Measurements from ENCODE around the gene NWD2. TPM values are rescaled to one million over a fixed set of nuclear protein-coding genes. Genes with fewer than 3 reads are reported as not detected.
A peak's percentile ranks its signal among the peaks of the same experiment; 100 is the strongest.

The NWD2 gene
- polyA plus RNA-seq, 3 donors, result not detected

DNA sequence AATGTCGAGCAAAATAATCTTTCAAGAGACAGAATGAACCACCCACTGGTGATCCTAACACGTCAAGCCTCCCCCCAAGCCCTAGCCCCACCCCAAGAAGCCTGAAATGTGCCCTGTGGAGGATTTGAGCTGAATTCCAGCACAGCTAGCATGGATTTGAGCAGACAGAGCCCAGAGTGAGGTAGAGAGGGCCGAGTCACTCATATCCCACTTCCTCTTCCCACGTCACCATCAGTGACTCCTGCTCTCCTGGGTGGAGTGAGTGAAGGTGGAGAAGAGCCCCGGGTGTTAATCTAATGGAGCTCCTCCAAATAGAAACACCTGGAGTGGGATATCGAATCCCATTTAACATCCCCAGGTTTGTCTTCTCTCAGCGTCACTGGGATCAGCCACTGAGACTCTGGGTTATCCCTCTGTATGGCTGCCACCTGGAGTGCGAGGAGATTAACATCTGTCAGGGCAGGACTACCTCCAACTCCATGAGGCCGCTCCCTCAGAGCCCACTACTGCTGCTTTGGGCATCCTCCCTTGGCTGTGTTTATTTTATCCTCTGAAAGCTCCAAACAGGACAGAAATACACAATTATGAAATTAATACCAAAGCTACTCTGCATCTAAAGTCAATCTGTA, 136.6 kb downstream of the NWD2 start:
- Histone ChIP-seq H3K36me3 (replicated peaks in 1 of 2; ENCODE audit: control insufficient read depth in 1 of 2, insufficient read depth in 2 of 2, low read length in 2 of 2) (no peaks in the 10 kb centered on the region), H3K9ac (ENCODE audit: insufficient read depth, low read length, poor library complexity, severe bottlenecking) (no peak overlapping the region), H3K79me2 (ENCODE audit: insufficient read depth, low read length) (no peaks in the 10 kb centered on the region), H3K4me2 (replicated peaks; ENCODE audit: extremely low read depth, low read length, poor library complexity, severe bottlenecking) (no peak overlapping the region), H3K4me1 (ENCODE audit: control insufficient read depth in 1 of 2, insufficient read depth in 2 of 2, low read length in 2 of 2) (no peaks in the 10 kb centered on the region), H3K4me3 (replicated peaks in 1 of 3; ENCODE audit: low read depth in 2 of 3, low read length in 3 of 3) (no peak overlapping the region), H2AFZ (ENCODE audit: insufficient read depth, low read depth, low read length, poor library complexity, severe bottlenecking) (peak overlapping the region; percentile 15), H4K20me1 (ENCODE audit: insufficient read depth, low read length) (no peaks in the 10 kb centered on the region), H3K27me3 (ENCODE audit: control insufficient read depth in 2 of 2, insufficient read depth in 2 of 2, low read length in 2 of 2) (no peaks in the 10 kb centered on the region), H3K27ac (ENCODE audit: low read depth in 1 of 2, low read length in 2 of 2) (no peak overlapping the region), H3K9me3 (replicated peaks in 1 of 2; ENCODE audit: control insufficient read depth in 1 of 2, insufficient read depth in 1 of 2, low read length in 2 of 2) (no peaks in the 10 kb centered on the region)
- DNase-seq, result no peak
- no peaks in the 10 kb centered on the region for H3K36me3 Mint-ChIP-seq
- H3K4me1 Mint-ChIP-seq, result no peaks in the 10 kb centered on the region
- TF ChIP-seq, protein P1, sequence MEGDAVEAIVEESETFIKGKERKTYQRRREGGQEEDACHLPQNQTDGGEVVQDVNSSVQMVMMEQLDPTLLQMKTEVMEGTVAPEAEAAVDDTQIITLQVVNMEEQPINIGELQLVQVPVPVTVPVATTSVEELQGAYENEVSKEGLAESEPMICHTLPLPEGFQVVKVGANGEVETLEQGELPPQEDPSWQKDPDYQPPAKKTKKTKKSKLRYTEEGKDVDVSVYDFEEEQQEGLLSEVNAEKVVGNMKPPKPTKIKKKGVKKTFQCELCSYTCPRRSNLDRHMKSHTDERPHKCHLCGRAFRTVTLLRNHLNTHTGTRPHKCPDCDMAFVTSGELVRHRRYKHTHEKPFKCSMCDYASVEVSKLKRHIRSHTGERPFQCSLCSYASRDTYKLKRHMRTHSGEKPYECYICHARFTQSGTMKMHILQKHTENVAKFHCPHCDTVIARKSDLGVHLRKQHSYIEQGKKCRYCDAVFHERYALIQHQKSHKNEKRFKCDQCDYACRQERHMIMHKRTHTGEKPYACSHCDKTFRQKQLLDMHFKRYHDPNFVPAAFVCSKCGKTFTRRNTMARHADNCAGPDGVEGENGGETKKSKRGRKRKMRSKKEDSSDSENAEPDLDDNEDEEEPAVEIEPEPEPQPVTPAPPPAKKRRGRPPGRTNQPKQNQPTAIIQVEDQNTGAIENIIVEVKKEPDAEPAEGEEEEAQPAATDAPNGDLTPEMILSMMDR (IDR thresholded peaks at IDR 0.05), result no peak
- intact Hi-C loops (cut with micrococcal nuclease), result no loop called here
- H3K9me3 Mint-ChIP-seq, result no peaks in the 10 kb centered on the region
- no peak overlapping the region for H3K27ac Mint-ChIP-seq
- H3K27me3 Mint-ChIP-seq (ENCODE audit: low read depth in 3 of 3), result peaks cover 0 to 2% (median 0%) of the 10 kb centered on the region in 3 donors
- WGBS (ENCODE audit: insufficient coverage), result 91% methylated on average over 3 of the region's 9 CpGs
- H3K4me3 Mint-ChIP-seq, result no peak overlapping the region

DNA sequence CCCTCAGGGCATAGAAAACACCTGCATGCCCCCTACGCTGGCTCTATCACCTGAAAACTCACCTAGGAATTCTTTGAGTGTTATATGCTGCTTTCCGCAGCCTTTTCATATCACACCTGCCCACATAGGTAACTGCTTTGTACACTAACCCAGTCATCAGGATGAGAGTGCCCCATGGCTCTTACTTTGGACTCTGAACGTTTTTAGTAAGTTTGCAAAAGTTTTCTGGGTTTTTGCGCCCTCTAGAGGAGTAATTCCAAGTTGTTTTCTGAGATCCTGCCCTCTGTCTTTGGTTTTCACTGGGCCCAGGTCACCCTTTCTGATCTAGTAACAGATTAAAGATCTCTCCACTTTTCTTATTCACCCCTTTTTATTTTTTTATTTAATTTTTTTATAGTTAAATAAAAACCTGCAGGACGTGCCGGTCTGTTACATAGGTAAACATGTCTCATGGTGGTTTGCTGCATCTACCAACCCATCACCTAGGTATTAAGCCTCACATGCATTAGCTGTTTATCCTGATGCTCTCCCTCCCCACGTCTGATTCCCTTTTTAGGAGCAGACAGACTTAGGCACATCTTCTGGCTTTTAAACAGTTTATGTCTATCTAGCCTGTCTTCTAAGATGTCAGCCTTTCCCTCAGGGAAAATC, 139.2 kb downstream of the NWD2 start:
- Mint-ChIP-seq H3K4me3 (no peak overlapping the region), H3K27ac (no peak overlapping the region), H3K9me3 (peaks cover 0 to 3% (median 0%) of the 10 kb centered on the region in 7 donors), H3K27me3 (ENCODE audit: low read depth in 3 of 3) (peaks cover 0 to 2% (median 0%) of the 10 kb centered on the region in 3 donors), H3K36me3 (no peaks in the 10 kb centered on the region), H3K4me1 (peaks cover 8% of the 10 kb centered on the region)
- Histone ChIP-seq H3K27ac (ENCODE audit: low read depth in 1 of 2, low read length in 2 of 2) (no peak overlapping the region), H3K27me3 (ENCODE audit: control insufficient read depth in 2 of 2, insufficient read depth in 2 of 2, low read length in 2 of 2) (no peaks in the 10 kb centered on the region), H3K4me2 (replicated peaks; ENCODE audit: extremely low read depth, low read length, poor library complexity, severe bottlenecking) (no peak overlapping the region), H3K4me3 (replicated peaks in 1 of 3; ENCODE audit: low read depth in 2 of 3, low read length in 3 of 3) (no peak overlapping the region), H2AFZ (ENCODE audit: insufficient read depth, low read depth, low read length, poor library complexity, severe bottlenecking) (no peak overlapping the region), H3K4me1 (ENCODE audit: control insufficient read depth in 1 of 2, insufficient read depth in 2 of 2, low read length in 2 of 2) (peaks cover 6 to 9% of the 10 kb centered on the region in 2 donors), H3K79me2 (ENCODE audit: insufficient read depth, low read length) (no peaks in the 10 kb centered on the region), H3K36me3 (replicated peaks in 1 of 2; ENCODE audit: control insufficient read depth in 1 of 2, insufficient read depth in 2 of 2, low read length in 2 of 2) (no peaks in the 10 kb centered on the region), H3K9ac (ENCODE audit: insufficient read depth, low read length, poor library complexity, severe bottlenecking) (no peak overlapping the region), H4K20me1 (ENCODE audit: insufficient read depth, low read length) (no peaks in the 10 kb centered on the region), H3K9me3 (replicated peaks in 1 of 2; ENCODE audit: control insufficient read depth in 1 of 2, insufficient read depth in 1 of 2, low read length in 2 of 2) (peaks cover 0 to 2% of the 10 kb centered on the region in 2 donors)
- peak in 2 of 3 donors; percentile 16 to 24 for DNase-seq
- intact Hi-C loops (cut with micrococcal nuclease), result no loop called here
- TF ChIP-seq, protein P1 (IDR thresholded peaks at IDR 0.05), result peak; percentile 86
- 45% methylated on average over 4 of the region's 7 CpGs for WGBS (ENCODE audit: insufficient coverage)
